Neural cell (in vitro differentiated cells): ENCODE data around the gene SEC24C. TPM values are rescaled to one million over a fixed set of nuclear protein-coding genes. Genes with fewer than 3 reads are reported as not detected.

Experiments used
- H2AFZ ChIP-seq: fragments of 200-600, 300-800 bp; sonication (generic), shearing (Covaris generic); 2 replicates; pipeline ENCODE4 v1.6.0; 2014; ENCODE audit warnings: low read depth, mild to moderate bottlenecking, antibody characterized with exemption, low read length, moderate library complexity
- H3F3A ChIP-seq: fragments of 200-600 bp; shearing (Covaris generic); 2 replicates; pipeline ENCODE4 v1.6.1; 2016; ENCODE audit warnings: mild to moderate bottlenecking, moderate library complexity, mixed read lengths, antibody characterized with exemption, low read length; ENCODE audit not compliant: insufficient read depth, poor library complexity, severe bottlenecking
- H3K27ac ChIP-seq: fragments of 200-600, 300-800 bp; sonication (generic), shearing (Covaris generic); 2 replicates; pipeline ENCODE4 v1.5.1; 2014; ENCODE audit warnings: mild to moderate bottlenecking, low read length, moderate library complexity
- H3K27me3 ChIP-seq: fragments of 300-800, 200-600 bp; sonication (generic), shearing (Covaris generic); 2 replicates; pipeline ENCODE4 v1.6.0; 2014; ENCODE audit warnings: mild to moderate bottlenecking, low read depth, low read length, moderate library complexity; ENCODE audit not compliant: insufficient read depth
- H3K36me3 ChIP-seq: fragments of 300-800, 200-600 bp; sonication (generic), shearing (Covaris generic); 2 replicates; pipeline ENCODE4 v1.5.1; 2014; ENCODE audit warnings: mild to moderate bottlenecking, antibody characterized with exemption, low read length, moderate library complexity; ENCODE audit not compliant: insufficient read depth
- H3K4me2 ChIP-seq: fragments of 300-800, 200-600 bp; sonication (generic), shearing (Covaris generic); 2 replicates; pipeline ENCODE4 v1.6.0; 2014; ENCODE audit warnings: mild to moderate bottlenecking, low read length
- H3K4me3 ChIP-seq: fragments of 300-800, 200-600 bp; sonication (generic), shearing (Covaris generic); 2 replicates; pipeline ENCODE4 v1.5.1; 2014; ENCODE audit warnings: mild to moderate bottlenecking, low read length, moderate library complexity
- H3K79me2 ChIP-seq: fragments of 200-600 bp; shearing (Covaris generic); replicated peaks from 2 replicates; pipeline ENCODE4 v1.6.0; 2014; ENCODE audit warnings: mild to moderate bottlenecking, low read length, moderate library complexity; ENCODE audit not compliant: insufficient read depth
- H3K9ac ChIP-seq: fragments of 300-800, 200-600 bp; sonication (generic), shearing (Covaris generic); 2 replicates; pipeline ENCODE4 v1.6.1; 2016; ENCODE audit warnings: mild to moderate bottlenecking, low read length, mixed read lengths
- H3K9me2 ChIP-seq: fragments of 200-600 bp; shearing (Covaris generic); 2 replicates; pipeline ENCODE4 v1.6.1; 2016; ENCODE audit warnings: mild to moderate bottlenecking, low read length, mixed read lengths; ENCODE audit not compliant: insufficient read depth
- H3K9me3 ChIP-seq: fragments of 200-600, 300-800 bp; sonication (generic), shearing (Covaris generic); 2 replicates; pipeline ENCODE4 v1.6.1; 2016; ENCODE audit warnings: mild to moderate bottlenecking, mixed run types, low read length, moderate library complexity, mixed read lengths
- H4K20me1 ChIP-seq: fragments of 200-600 bp; shearing (Covaris generic); 2 replicates; pipeline ENCODE4 v1.6.1; 2016; ENCODE audit warnings: mild to moderate bottlenecking, mixed run types; ENCODE audit not compliant: insufficient read depth
- CTCF ChIP-seq: fragments of 450-650 bp; IDR thresholded peaks from 2 replicates; pipeline ENCODE4 v1.5.1; 2014; ENCODE audit warnings: antibody characterized with exemption, mild to moderate bottlenecking, moderate library complexity; ENCODE audit not compliant: poor library complexity, severe bottlenecking
- EP300 ChIP-seq: fragments of 450-650 bp; conservative IDR thresholded peaks from 2 replicates; pipeline ENCODE4 v1.6.1; 2014; ENCODE audit warnings: antibody characterized with exemption, mild to moderate bottlenecking, moderate library complexity; ENCODE audit not compliant: poor library complexity, severe bottlenecking
- EZH2 ChIP-seq: fragments of 200-600, 300-800 bp; shearing (Covaris generic), sonication (generic); IDR thresholded peaks from 2 replicates; pipeline ENCODE4 v1.6.1; 2014; ENCODE audit warnings: antibody characterized with exemption, low read length, borderline replicate concordance, mild to moderate bottlenecking; ENCODE audit not compliant: insufficient read depth, poor library complexity, severe bottlenecking
- MXI1 ChIP-seq: fragments of 450-650 bp; conservative IDR thresholded peaks from 2 replicates; pipeline ENCODE4 v1.6.1; 2014; ENCODE audit warnings: antibody characterized with exemption, mild to moderate bottlenecking; ENCODE audit not compliant: poor library complexity, severe bottlenecking
- POLR2AphosphoS5 ChIP-seq: IDR thresholded peaks from 2 replicates; pipeline ENCODE4 v1.6.1; 2012
- RAD21 ChIP-seq: fragments of 450-650 bp; conservative IDR thresholded peaks from 2 replicates; pipeline ENCODE4 v1.6.1; 2014; ENCODE audit warnings: antibody characterized with exemption, mild to moderate bottlenecking, moderate library complexity
- REST ChIP-seq: IDR thresholded peaks from 2 replicates; pipeline ENCODE4 v1.6.1; 2012; ENCODE audit warnings: borderline replicate concordance
- SMC3 ChIP-seq: fragments of 450-650 bp; conservative IDR thresholded peaks from 2 replicates; pipeline ENCODE4 v1.6.1; 2014; ENCODE audit warnings: antibody characterized with exemption, mild to moderate bottlenecking, moderate library complexity; ENCODE audit not compliant: poor library complexity
- TAF1 ChIP-seq: IDR thresholded peaks from 2 replicates; pipeline ENCODE4 v1.6.1; 2012; ENCODE audit warnings: low read depth
- polyA plus RNA-seq: library from polyadenylated mRNA; depleted of rRNA; stranded (reverse); fragments of >200 nt; gene quantifications from 2 replicates; pipeline ENCODE4 v1.2.3, GENCODE V29; 2014

SEC24C gene
- polyA plus RNA-seq, 1 donor from 2014 or later = 43.0 TPM

- Histone ChIP-seq H4K20me1 (no peaks in the 10 kb centered on the region), H3K9ac (peak overlapping the region; percentile 84), H3K27ac (peak overlapping the region; percentile 61), H3K4me2 (peak overlapping the region; percentile 76), H3K4me3 (peak overlapping the region; percentile 89), H2AFZ (peak overlapping the region; percentile 21), H3K9me2 (no peaks in the 10 kb centered on the region), H3K36me3 (no peaks in the 10 kb centered on the region), H3F3A (no peaks in the 10 kb centered on the region), H3K9me3 (no peaks in the 10 kb centered on the region), H3K27me3 (no peaks in the 10 kb centered on the region), H3K79me2 (peaks cover 7% of the 10 kb centered on the region)
- TF ChIP-seq MXI1 = no peak
- TF ChIP-seq EZH2 = no peak
- no peak for TF ChIP-seq EP300
- TF ChIP-seq CTCF = no peak
- no peak for TF ChIP-seq RAD21
- no peak for TF ChIP-seq REST
- TF ChIP-seq TAF1 = no peak
- no peak for TF ChIP-seq POLR2AphosphoS5
- TF ChIP-seq SMC3 = no peak
Measured at GRCh38 chr10:73810735-73811465, 66.7 kb downstream of the SEC24C start.

GRCh38 chr10:73812657-73813056 is 68.5 kb downstream of the SEC24C start:
- no peak overlapping the region for H3K9ac ChIP-seq
- no peak for TF ChIP-seq SMC3
- no peak for TF ChIP-seq EZH2
- TF ChIP-seq CTCF = no peak
- no peak for TF ChIP-seq REST
- no peak for TF ChIP-seq POLR2AphosphoS5
- no peak for TF ChIP-seq RAD21
- no peak for TF ChIP-seq MXI1
- no peak for TF ChIP-seq TAF1
- no peak for TF ChIP-seq EP300
- H3K27ac ChIP-seq = no peak overlapping the region
- no peak overlapping the region for H3K4me3 ChIP-seq
- H3K4me2 ChIP-seq = no peak overlapping the region
- H3K36me3 ChIP-seq = no peaks in the 10 kb centered on the region
- H3K9me3 ChIP-seq = no peaks in the 10 kb centered on the region
- peaks cover 7% of the 10 kb centered on the region for H3K79me2 ChIP-seq
- H3K27me3 ChIP-seq = no peaks in the 10 kb centered on the region
- no peaks in the 10 kb centered on the region for H3F3A ChIP-seq
- H2AFZ ChIP-seq = no peak overlapping the region
- H3K9me2 ChIP-seq = no peaks in the 10 kb centered on the region
- no peaks in the 10 kb centered on the region for H4K20me1 ChIP-seq
